Fibroblast of villous mesenchyme (primary cell): Measurements from ENCODE around the gene ADAMTS2. TPM values are rescaled to one million over a fixed set of nuclear protein-coding genes. Genes with fewer than 3 reads are reported as not detected.

Source experiments
- DNase-seq: peaks from one replicate; pipeline ENCODE4 v3.0.0-alpha.2; 2010; ENCODE audit warnings: low read depth
- H3K4me3 ChIP-seq: 2 replicates; pipeline ENCODE4 v1.5.1; 2011; ENCODE audit warnings: low read depth, mild to moderate bottlenecking, low read length
- CTCF ChIP-seq: IDR thresholded peaks from 2 replicates; pipeline ENCODE4 v1.5.1; 2012; ENCODE audit warnings: low read depth, mild to moderate bottlenecking, low read length; ENCODE audit not compliant: insufficient read depth
- total RNA-seq: library from RNA; depleted of rRNA; stranded (reverse); fragments of >200 nt; gene quantifications from 2 replicates; pipeline ENCODE4 v1.2.3, GENCODE V29; 2012

The ADAMTS2 gene
- total RNA-seq, 1 donor: 30.2 TPM

GRCh38 chr5:179371121-179371510 lies 25.9 kb upstream of the ADAMTS2 start:
- H3K4me3 ChIP-seq: no peak overlapping the region
- TF ChIP-seq CTCF: no peak
- peak; percentile 6 for DNase-seq

- H3K4me3 ChIP-seq: no peak overlapping the region
- DNase-seq: no peak
- no peak for TF ChIP-seq CTCF
Measured at GRCh38 chr5:179370490-179371120, 25.3 kb upstream of the ADAMTS2 start.

GRCh38 chr5:179369530-179369884 lies 24.2 kb upstream of the ADAMTS2 start:
- no peak for TF ChIP-seq CTCF
- H3K4me3 ChIP-seq: no peak overlapping the region
- no peak for DNase-seq

GRCh38 chr5:179368806-179369529 lies 23.7 kb upstream of the ADAMTS2 start:
- TF ChIP-seq CTCF: no peak
- DNase-seq: no peak
- H3K4me3 ChIP-seq: no peak overlapping the region

GRCh38 chr5:179368126-179368805 lies 23.0 kb upstream of the ADAMTS2 start:
- no peak for DNase-seq
- no peak for TF ChIP-seq CTCF
- H3K4me3 ChIP-seq: no peak overlapping the region

GRCh38 chr5:179367491-179367890 lies 22.2 kb upstream of the ADAMTS2 start:
- DNase-seq: no peak
- no peak for TF ChIP-seq CTCF
- no peak overlapping the region for H3K4me3 ChIP-seq

GRCh38 chr5:179362355-179362754 lies 17.1 kb upstream of the ADAMTS2 start:
- no peak for DNase-seq
- no peak overlapping the region for H3K4me3 ChIP-seq
- TF ChIP-seq CTCF: no peak
